DMS 273 (cell line): ENCODE measurements around the gene TPSB2.
"Not testable (repeated sequence)": the region's sequence is repeated elsewhere in the genome, so short reads cannot be mapped to it uniquely, and the experiment has no call there.

Experiments used
- DNase-seq: peaks from one replicate; lab custom pipeline; 2025; ENCODE audit not compliant: unreplicated experiment; lab: John Stamatoyannopoulos, UW

Gene TPSB2

GRCh38 chr16:1206786-1207185 is 23.2 kb downstream of the TPSB2 start:
- no peak for DNase-seq

DNA sequence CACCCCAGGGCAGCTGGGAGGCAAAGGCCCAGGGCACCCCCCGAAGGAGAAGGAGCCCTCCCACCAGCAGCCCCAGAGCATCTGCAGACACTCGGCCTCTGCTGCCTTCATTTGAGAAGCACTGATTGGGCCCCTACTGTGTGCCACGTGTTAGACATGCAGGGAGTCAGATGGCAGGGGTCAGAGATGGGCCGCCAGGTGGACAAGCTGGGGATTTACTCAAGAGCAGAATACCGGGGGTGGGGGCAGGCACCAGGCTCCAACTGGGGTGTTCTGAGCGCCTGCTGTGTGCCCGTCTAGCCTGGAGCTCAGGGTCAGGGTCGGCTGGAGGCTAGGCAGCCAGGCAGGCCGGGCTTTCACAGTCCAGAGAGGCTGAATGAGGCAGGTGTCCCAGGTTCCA is 23.7 kb downstream of the TPSB2 start:
- DNase-seq = peak; percentile 51

DNA sequence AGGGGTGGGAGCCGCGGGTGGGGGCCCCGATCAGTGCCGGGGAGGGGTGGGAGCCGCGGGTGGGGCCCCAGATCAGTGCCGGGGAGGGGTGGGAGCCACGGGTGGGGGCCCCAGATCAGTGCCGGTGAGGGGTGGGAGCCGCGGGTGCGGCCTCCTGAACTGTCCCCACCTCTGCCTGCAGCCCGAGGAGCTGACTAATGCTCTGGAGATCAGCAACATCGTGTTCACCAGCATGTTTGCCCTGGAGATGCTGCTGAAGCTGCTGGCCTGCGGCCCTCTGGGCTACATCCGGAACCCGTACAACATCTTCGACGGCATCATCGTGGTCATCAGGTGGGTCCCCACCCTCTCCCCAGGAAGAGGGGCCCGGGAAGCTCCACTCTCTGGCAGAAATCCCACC is 25.1 kb downstream of the TPSB2 start:
- no peak for DNase-seq

- no peak for DNase-seq
Measured at GRCh38 chr16:1202274-1202673, 27.7 kb downstream of the TPSB2 start.

- DNase-seq = no peak
Measured at GRCh38 chr16:1201444-1201843, 28.5 kb downstream of the TPSB2 start.

DNA sequence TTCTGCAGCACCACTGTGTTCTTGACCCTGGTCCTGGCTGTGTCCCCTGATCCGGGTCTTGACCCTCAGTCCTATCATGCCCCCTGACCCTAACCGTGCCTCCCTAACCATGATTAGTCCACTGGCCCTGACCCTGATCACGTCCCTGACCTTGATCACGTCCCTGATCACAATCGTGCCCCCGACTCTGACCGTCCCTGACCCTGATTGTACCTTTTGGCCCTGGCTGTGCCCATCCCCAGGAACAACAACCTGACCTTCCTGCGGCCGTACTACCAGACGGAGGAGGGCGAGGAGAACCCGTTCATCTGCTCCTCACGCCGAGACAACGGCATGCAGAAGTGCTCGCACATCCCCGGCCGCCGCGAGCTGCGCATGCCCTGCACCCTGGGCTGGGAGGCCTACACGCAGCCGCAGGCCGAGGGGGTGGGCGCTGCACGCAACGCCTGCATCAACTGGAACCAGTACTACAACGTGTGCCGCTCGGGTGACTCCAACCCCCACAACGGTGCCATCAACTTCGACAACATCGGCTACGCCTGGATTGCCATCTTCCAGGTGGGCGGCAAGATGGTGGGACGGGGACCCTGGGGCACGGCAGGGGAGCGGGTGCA is 29.9 kb downstream of the TPSB2 start:
- no peak for DNase-seq

- DNase-seq = no peak
Measured at GRCh38 chr16:1199347-1200013, 30.5 kb downstream of the TPSB2 start.

GRCh38 chr16:1198671-1199346 is 31.2 kb downstream of the TPSB2 start:
- not testable (repeated sequence) for DNase-seq

GRCh38 chr16:1198194-1198593 is 31.8 kb downstream of the TPSB2 start:
- no peak for DNase-seq

- DNase-seq = no peak
Measured at GRCh38 chr16:1197237-1197866, 32.6 kb downstream of the TPSB2 start.

- DNase-seq = no peak
Measured at GRCh38 chr16:1196494-1196893, 33.5 kb downstream of the TPSB2 start.

GRCh38 chr16:1195393-1195666 is 34.7 kb downstream of the TPSB2 start:
- DNase-seq = no peak

GRCh38 chr16:1194665-1195392 is 35.2 kb downstream of the TPSB2 start:
- peak; percentile 48 for DNase-seq

DNA sequence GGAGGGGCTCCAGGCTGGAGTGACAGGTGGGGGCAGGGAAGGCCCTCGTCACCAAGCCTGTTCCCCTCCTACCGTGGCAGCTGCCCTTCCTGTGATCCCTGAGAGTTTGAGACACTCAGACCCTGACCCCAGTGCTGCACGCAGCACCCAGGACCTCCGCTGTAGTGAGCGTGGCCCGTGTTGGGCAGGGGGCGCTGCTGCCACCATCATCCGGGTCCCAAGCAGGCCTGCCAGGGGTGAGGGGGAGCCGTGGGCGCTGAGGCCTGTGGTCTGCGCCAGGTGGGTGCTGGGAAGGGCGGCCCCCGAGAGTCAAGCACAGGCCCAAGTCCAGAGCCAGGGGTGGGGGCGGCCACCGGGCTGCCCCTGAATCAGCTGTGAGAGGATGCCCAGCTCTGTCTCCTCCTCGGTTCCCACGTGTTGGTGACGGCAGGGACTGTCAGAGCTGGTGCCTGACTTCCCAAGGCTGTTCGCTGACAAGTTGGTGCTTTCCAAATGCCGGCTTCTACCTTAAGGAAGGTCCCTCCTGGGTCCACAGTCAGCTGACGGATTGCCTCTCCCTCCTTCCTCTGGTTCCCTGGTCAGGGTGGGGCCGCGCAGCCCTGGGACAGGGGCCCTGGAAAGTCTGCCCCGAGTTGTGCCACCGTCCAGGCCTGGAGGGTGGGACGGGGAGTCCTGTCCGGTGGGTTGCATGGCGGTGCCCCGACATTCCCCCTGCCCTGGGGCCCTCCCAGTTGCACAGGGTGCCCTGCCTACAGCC is 36.0 kb downstream of the TPSB2 start:
- no peak for DNase-seq

GRCh38 chr16:1193143-1193824 is 36.7 kb downstream of the TPSB2 start:
- peak; percentile 90 for DNase-seq

- DNase-seq = no peak
Measured at GRCh38 chr16:1192384-1193073, 37.5 kb downstream of the TPSB2 start.

DNA sequence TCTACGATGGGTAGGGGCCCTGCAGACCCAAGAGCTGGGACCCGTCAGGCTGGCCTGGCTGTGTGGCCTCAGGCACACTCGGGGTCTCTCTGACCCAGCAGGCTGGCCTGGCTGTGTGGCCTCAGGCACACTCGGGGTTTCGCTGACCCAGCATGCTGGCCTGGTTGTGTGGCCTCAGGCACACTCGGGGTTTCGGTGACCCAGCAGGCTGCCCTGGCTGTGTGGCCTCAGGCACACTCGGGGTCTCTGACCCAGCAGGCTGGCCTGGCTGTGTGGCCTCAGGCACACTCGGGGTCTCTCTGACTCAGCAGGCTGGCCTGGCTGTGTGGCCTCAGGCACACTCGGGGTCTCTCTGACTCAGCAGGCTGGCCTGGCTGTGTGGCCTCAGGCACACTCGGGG is 39.2 kb downstream of the TPSB2 start:
- not testable (repeated sequence) for DNase-seq

GRCh38 chr16:1189455-1189854 is 40.5 kb downstream of the TPSB2 start:
- no peak for DNase-seq

DNA sequence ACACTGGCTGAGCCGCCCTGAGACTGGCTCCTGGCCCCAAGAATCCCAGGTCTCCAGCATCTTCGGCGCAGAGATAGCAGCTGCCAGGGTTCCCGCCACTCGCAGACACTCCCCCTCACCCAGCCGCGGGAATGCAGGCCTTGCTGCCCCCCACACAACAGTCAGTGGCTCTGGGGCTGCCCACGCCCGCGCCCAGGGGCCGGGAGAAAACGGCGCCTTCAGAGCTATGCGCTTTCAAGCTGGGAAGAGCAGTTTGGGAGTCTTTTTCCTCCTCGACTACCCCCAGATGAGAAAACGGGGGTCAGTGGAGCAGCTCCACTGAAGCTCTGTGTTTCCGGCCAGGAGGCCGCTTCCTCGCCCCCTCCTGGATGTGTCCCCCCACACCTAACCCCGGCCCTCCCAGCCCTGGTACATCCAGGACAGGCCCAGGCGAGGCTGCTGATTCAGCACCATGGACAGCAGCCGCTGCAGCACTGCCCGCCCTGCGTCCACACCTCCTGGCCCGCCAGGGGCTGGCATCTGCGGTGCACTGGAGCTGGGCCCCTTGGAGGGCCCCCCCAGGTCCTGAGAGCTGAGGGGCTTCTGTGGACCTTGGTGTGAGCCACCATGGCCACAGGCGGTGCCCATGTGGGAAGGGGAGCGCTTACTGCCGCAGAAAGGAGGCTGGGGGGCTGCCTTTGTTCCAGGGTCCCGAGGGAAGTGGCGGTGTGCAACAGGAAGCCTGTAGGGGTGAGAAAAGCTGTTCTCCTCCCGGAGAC is 41.4 kb downstream of the TPSB2 start:
- peak; percentile 70 for DNase-seq
